Neuronal stem cell (in vitro differentiated cells): ENCODE measurements around the gene MGST2.
"Not testable (repeated sequence)": the region's sequence is repeated elsewhere in the genome, so short reads cannot be mapped to it uniquely, and the experiment has no call there.

Experiments used
- DNase-seq: peaks from one replicate; pipeline ENCODE4 v3.0.0-alpha.2; 2013; ENCODE audit warnings: low spot score
- H2AFZ ChIP-seq: one replicate; pipeline ENCODE4 v1.6.1; 2013; ENCODE audit warnings: mild to moderate bottlenecking, low read length, inconsistent platforms
- H2AK5ac ChIP-seq: 2 replicates; pipeline ENCODE4 v1.6.1; 2013; ENCODE audit warnings: low read depth, mild to moderate bottlenecking, inconsistent platforms, low read length, moderate library complexity, mixed read lengths
- H2BK120ac ChIP-seq: 2 replicates; pipeline ENCODE4 v1.6.1; 2013; ENCODE audit warnings: low read depth, mild to moderate bottlenecking, inconsistent platforms, low read length, moderate library complexity, mixed read lengths
- H2BK12ac ChIP-seq: one replicate; pipeline ENCODE4 v1.6.1; 2013; ENCODE audit warnings: low read length, inconsistent platforms
- H2BK15ac ChIP-seq: 2 replicates; pipeline ENCODE4 v1.6.1; 2013; ENCODE audit warnings: mild to moderate bottlenecking, low read length, inconsistent platforms, mixed read lengths
- H2BK5ac ChIP-seq: one replicate; pipeline ENCODE4 v1.6.1; 2013; ENCODE audit warnings: inconsistent platforms, mild to moderate bottlenecking, low read length, moderate library complexity
- H3K14ac ChIP-seq: one replicate; pipeline ENCODE4 v1.6.1; 2013; ENCODE audit warnings: low read length, inconsistent platforms
- H3K18ac ChIP-seq: 2 replicates; pipeline ENCODE4 v1.6.1; 2013; ENCODE audit warnings: low read length, inconsistent platforms
- H3K23ac ChIP-seq: 2 replicates; pipeline ENCODE4 v1.6.1; 2013; ENCODE audit warnings: low read depth, mild to moderate bottlenecking, mixed read lengths, low read length, inconsistent platforms; ENCODE audit not compliant: poor library complexity
- H3K27ac ChIP-seq: replicated peaks from 3 replicates; pipeline ENCODE4 v1.5.1; 2013; ENCODE audit warnings: low read length, inconsistent platforms
- H3K27me3 ChIP-seq, 3 experiments: 2 replicates each; pipeline ENCODE4 v1.6.1; 2013; ENCODE audit warnings: low read length in 3 of 3, mild to moderate bottlenecking in 2 of 3, inconsistent platforms in 1 of 3, low read depth in 1 of 3, mixed read lengths in 1 of 3, moderate library complexity in 1 of 3; ENCODE audit not compliant: control insufficient read depth in 3 of 3, insufficient read depth in 3 of 3
- H3K36me3 ChIP-seq, 2 donors: replicated peaks in 1 of 2; 2 replicates each; pipeline ENCODE4 v1.6.1; 2013; ENCODE audit warnings: low read length in 2 of 2; ENCODE audit not compliant: control insufficient read depth in 2 of 2, insufficient read depth in 2 of 2
- H3K4ac ChIP-seq: 2 replicates; pipeline ENCODE4 v1.6.1; 2013; ENCODE audit warnings: inconsistent platforms, mild to moderate bottlenecking, low read length, moderate library complexity
- H3K4me1 ChIP-seq, 2 donors: 1 replicate in 1 of 2; 2 replicates in 1 of 2; pipeline ENCODE4 v1.6.1; 2013; ENCODE audit warnings: low read length in 2 of 2, low read depth in 1 of 2; ENCODE audit not compliant: control insufficient read depth in 2 of 2, insufficient read depth in 1 of 2
- H3K4me2 ChIP-seq: one replicate; pipeline ENCODE4 v1.6.1; 2013; ENCODE audit warnings: mild to moderate bottlenecking, low read length, inconsistent platforms; ENCODE audit not compliant: insufficient read depth, poor library complexity, severe bottlenecking
- H3K4me3 ChIP-seq, 2 donors: 2 replicates each; pipeline ENCODE4 v1.5.1; 2013; ENCODE audit warnings: low read length in 2 of 2, mild to moderate bottlenecking in 2 of 2, inconsistent platforms in 1 of 2, moderate library complexity in 1 of 2
- H3K79me1 ChIP-seq: one replicate; pipeline ENCODE4 v1.6.1; 2013; ENCODE audit warnings: low read depth, mild to moderate bottlenecking, inconsistent platforms, low read length, moderate library complexity
- H3K9ac ChIP-seq: one replicate; pipeline ENCODE4 v1.6.1; 2013; ENCODE audit warnings: mild to moderate bottlenecking, low read depth, low read length, inconsistent platforms; ENCODE audit not compliant: poor library complexity
- H3K9me3 ChIP-seq, 2 donors: replicated peaks in 1 of 2; 2 replicates each; pipeline versions ENCODE3 to v1.6.1; 2013; ENCODE audit warnings: low read length in 2 of 2, mild to moderate bottlenecking in 2 of 2, inconsistent platforms in 1 of 2, low read depth in 1 of 2, mixed read lengths in 1 of 2, moderate library complexity in 1 of 2; ENCODE audit not compliant: control insufficient read depth in 2 of 2, insufficient read depth in 1 of 2
- H4K8ac ChIP-seq: one replicate; pipeline ENCODE4 v1.6.1; 2013; ENCODE audit warnings: low read depth, mild to moderate bottlenecking, inconsistent platforms, low read length, moderate library complexity
- H4K91ac ChIP-seq: one replicate; pipeline ENCODE4 v1.6.1; 2013; ENCODE audit warnings: low read length, low read depth, mild to moderate bottlenecking, inconsistent platforms; ENCODE audit not compliant: poor library complexity
- WGBS, 2 donors: extraction: QIAGEN DNeasy Blood & Tissue Kit; methylation state at CpG; one replicate each; pipeline ENCODE4 v1.1.7; 2013; ENCODE audit warnings: missing lambda C conversion rate in 2 of 2, mixed read lengths in 1 of 2; ENCODE audit not compliant: insufficient read length in 2 of 2, insufficient replicate concordance in 1 of 2; ENCODE audit errors: extremely low coverage in 2 of 2; 5-methylcytosine and 5-hydroxymethylcytosine counted together

The MGST2 gene

GRCh38 chr4:139635966-139636365 is 29.7 kb upstream of the MGST2 start:
- no peak overlapping the region for H3K9ac ChIP-seq
- H4K8ac ChIP-seq: no peak overlapping the region
- no peak overlapping the region for H3K4ac ChIP-seq
- no peaks in the 10 kb centered on the region for H3K79me1 ChIP-seq
- H2BK5ac ChIP-seq: no peak overlapping the region
- no peak overlapping the region for H3K23ac ChIP-seq
- no peak overlapping the region for H2BK15ac ChIP-seq
- H3K4me3 ChIP-seq: no peak overlapping the region
- H3K9me3 ChIP-seq: peaks cover 7 to 12% of the 10 kb centered on the region in 2 donors
- H3K27me3 ChIP-seq: peaks cover 0 to 6% (median 0%) of the 10 kb centered on the region in 3 experiments
- H3K36me3 ChIP-seq: peaks cover 0 to 1% of the 10 kb centered on the region in 2 donors
- no peak overlapping the region for H3K4me2 ChIP-seq
- no peak overlapping the region for H2AK5ac ChIP-seq
- H4K91ac ChIP-seq: no peak overlapping the region
- H2BK120ac ChIP-seq: no peak overlapping the region
- H2AFZ ChIP-seq: no peak overlapping the region
- no peak overlapping the region for H3K14ac ChIP-seq
- no peak overlapping the region for H3K27ac ChIP-seq
- WGBS, 2 donors: no CpG with 5 or more reads among the region's 3 CpGs
- DNase-seq: no peak
- peaks cover 0 to 4% of the 10 kb centered on the region in 2 donors for H3K4me1 ChIP-seq
- no peak overlapping the region for H3K18ac ChIP-seq
- no peak overlapping the region for H2BK12ac ChIP-seq

- H3K4ac ChIP-seq, H3K27ac ChIP-seq, H3K4me2 ChIP-seq, H3K27me3 ChIP-seq, H3K9ac ChIP-seq, H2BK120ac ChIP-seq, DNase-seq, H3K36me3 ChIP-seq, H2BK5ac ChIP-seq, H2BK15ac ChIP-seq, H3K23ac ChIP-seq, H3K4me1 ChIP-seq, H3K79me1 ChIP-seq, H3K18ac ChIP-seq, H4K8ac ChIP-seq, H2AFZ ChIP-seq, H4K91ac ChIP-seq, H2BK12ac ChIP-seq, H2AK5ac ChIP-seq, H3K9me3 ChIP-seq, H3K4me3 ChIP-seq, H3K14ac ChIP-seq: not testable (repeated sequence)
- WGBS, 2 donors: no CpG with 5 or more reads among the region's 3 CpGs
These were observed 27.3 kb upstream of the MGST2 start for GRCh38 chr4:139638306-139638705.

GRCh38 chr4:139639654-139640053 is 26.0 kb upstream of the MGST2 start:
- Histone ChIP-seq H4K8ac (peak overlapping the region; percentile 43), H3K27me3 (no peaks in the 10 kb centered on the region), H2BK5ac (no peak overlapping the region), H3K23ac (no peak overlapping the region), H2BK12ac (peak overlapping the region; percentile 12), H3K36me3 (peaks cover 0 to 1% of the 10 kb centered on the region in 2 donors), H3K9me3 (peaks cover 7 to 10% of the 10 kb centered on the region in 2 donors), H2BK120ac (no peak overlapping the region), H2BK15ac (no peak overlapping the region), H3K4me1 (peaks cover 2 to 4% of the 10 kb centered on the region in 2 donors), H3K79me1 (no peaks in the 10 kb centered on the region), H4K91ac (no peak overlapping the region), H3K18ac (peak overlapping the region; percentile 67), H3K4me2 (no peak overlapping the region), H3K14ac (no peak overlapping the region), H3K27ac (no peak overlapping the region), H3K9ac (peak overlapping the region; percentile 26), H3K4ac (no peak overlapping the region), H3K4me3 (peak overlapping the region in 1 of 2 donors; percentile 65), H2AK5ac (peak overlapping the region; percentile 51), H2AFZ (no peak overlapping the region)
- no peak for DNase-seq
- WGBS, 2 donors: no CpG with 5 or more reads among the region's 5 CpGs

- Histone ChIP-seq H3K14ac (no peak overlapping the region), H2BK5ac (no peak overlapping the region), H3K23ac (no peak overlapping the region), H3K79me1 (no peaks in the 10 kb centered on the region), H2AK5ac (no peak overlapping the region), H3K4me2 (no peak overlapping the region), H3K4ac (no peak overlapping the region), H2BK15ac (no peak overlapping the region), H3K9me3 (peaks cover 7 to 10% of the 10 kb centered on the region in 2 donors), H3K4me3 (no peak overlapping the region), H2AFZ (no peak overlapping the region), H3K18ac (no peak overlapping the region), H3K27me3 (no peaks in the 10 kb centered on the region), H2BK12ac (no peak overlapping the region), H3K36me3 (peaks cover 0 to 1% of the 10 kb centered on the region in 2 donors), H3K4me1 (peaks cover 2 to 4% of the 10 kb centered on the region in 2 donors), H4K91ac (no peak overlapping the region), H3K27ac (no peak overlapping the region), H2BK120ac (no peak overlapping the region), H4K8ac (no peak overlapping the region), H3K9ac (no peak overlapping the region)
- no peak for DNase-seq
- WGBS, 2 donors: no CpG with 5 or more reads among the region's 2 CpGs
These were observed 24.4 kb upstream of the MGST2 start for GRCh38 chr4:139641218-139641617.
